Islet of Langerhans (tissue), 1 donor: ENCODE measurements around the gene CPNE5.

Experiments used
- FAIRE-seq: peaks from one replicate; lab custom pipeline; 2011; peaks lifted over from hg19 to GRCh38; lab: Jason Lieb, UNC

Gene CPNE5

DNA sequence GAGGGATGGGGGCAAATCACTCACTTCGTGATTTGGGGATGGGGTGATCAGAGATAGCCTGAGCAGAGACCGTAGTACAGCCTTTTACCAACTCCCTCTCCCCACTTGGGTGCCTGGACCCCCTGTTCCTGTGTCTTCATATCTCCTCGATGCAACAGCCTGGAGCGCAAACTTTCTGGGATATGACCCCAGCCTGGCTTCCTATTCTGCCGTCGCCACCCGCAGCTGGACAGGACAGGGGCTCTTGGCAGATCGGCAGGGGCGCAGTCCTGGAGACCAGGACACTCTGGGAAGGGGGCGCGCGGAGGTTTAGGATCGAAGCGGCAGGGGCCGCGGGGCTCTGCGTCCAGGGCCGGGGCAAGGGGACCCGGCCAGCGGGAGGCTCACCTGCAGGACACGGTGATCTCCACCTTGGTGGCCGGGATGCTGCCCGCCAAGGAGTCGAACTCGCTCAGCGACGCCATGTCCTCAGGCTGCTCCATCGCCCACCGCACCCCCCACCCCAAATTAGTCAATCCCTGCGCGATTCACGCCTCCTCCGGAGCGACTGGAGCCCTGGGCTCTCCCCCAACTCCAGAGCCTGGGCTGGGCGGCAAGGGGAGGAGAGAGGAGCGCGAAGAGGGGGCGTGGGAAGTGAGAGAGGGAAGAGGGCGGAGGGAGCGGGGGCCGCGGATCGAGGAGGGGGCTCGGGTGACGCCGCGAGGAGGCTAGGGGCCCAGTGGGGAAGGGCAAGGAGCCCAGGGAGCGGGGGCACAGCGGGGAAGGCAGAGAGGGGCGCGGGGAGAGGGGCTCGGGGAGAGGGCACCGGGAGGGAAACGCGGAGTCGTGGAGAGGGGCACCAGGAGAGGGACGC lies at the start of gene CPNE5:
Gene CPNE5 (minus strand): TSS at position 549 of the 853 bp plus-strand sequence. CDS start 67 bp downstream, at position 482.
- no peak for FAIRE-seq

GRCh38 chr6:36888115-36888643 lies 48.9 kb upstream of the CPNE5 start:
- FAIRE-seq, result no peak

DNA sequence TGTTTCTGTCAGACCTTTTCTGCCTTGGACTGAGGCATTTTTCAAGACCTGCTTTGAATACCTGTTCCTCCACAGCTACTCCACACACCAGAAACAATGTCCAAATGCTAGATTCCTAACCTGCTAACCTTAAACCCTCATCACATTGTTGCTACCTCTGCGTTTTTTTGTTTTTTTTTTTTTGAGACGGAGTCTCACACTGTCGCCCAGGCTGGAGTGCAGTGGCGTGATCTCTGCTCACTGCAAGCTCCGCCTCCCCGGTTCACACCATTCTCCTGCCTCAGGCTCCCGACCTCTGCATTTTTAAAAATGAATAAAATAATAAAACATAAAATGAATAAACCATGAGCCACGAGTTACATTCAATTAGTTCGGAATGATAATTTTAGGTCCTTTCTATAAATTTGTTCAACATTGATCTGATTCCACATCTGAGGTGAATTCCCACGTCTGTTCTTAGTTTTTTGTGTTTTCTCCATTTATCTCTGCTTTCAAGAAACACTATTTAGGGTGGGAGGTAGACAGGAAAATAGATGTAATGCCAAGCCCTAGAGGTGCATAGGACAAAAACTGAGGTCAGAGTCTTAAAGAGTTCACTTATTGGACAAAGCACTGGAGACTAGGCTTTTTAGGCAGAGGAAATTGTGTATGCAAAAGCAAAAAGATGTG lies 47.8 kb upstream of the CPNE5 start:
- no peak for FAIRE-seq

- no peak for FAIRE-seq
Measured at GRCh38 chr6:36885461-36886401, 46.5 kb upstream of the CPNE5 start, which contains the start of gene C6orf89. C6orf89 (plus strand) TSS chr6:36885952; CDS start chr6:36899445, 13,493 bp downstream.

- FAIRE-seq, result no peak
Measured at GRCh38 chr6:36884610-36885009, 45.4 kb upstream of the CPNE5 start.

GRCh38 chr6:36875250-36875633 lies 36.0 kb upstream of the CPNE5 start:
- no peak for FAIRE-seq

- peak; percentile 71 for FAIRE-seq
Measured at GRCh38 chr6:36874443-36875249, 35.4 kb upstream of the CPNE5 start, which contains the start of gene PPIL1. PPIL1 (minus strand) TSS chr6:36874803; CDS start chr6:36874772, 31 bp downstream.

DNA sequence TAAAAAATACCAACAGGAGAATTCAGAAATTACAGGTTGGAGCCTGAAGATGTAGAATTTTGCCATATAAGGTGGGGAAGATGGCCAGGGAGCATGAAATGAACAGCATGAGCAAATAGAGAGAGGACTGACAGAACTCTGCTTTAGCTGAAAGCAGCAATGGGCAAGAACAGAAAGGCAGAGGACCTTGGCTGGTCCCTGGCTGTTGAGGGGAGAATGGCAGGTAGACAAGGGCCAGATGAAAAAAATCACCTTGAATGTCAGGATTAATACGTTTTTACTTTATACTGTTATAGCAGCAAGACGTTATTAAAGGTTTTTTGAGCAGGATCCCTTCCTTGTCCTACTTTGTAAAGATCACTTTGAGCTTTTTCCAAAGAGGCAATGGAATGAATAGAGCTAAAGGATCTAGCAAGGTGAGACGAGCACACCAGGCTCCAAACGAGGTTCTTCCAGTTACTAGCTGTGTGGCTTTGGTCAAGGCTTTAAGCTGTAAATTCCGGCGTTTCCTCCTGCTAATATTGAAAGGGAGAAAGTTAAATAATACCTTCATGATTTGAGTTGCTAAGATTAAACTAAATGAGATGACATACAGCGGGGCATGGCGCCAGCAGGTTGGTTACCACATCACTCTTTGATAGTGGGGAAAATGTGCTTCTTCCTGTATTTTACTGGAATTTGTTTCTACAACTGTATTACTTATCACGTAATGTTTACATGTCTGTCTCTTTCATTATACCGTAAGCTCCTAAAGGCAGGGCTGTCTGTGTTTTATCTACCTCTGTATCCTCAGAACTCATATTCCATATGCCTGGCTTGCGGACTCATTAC lies 34.6 kb upstream of the CPNE5 start:
- peak; percentile 5 for FAIRE-seq

- FAIRE-seq, result no peak
Measured at GRCh38 chr6:36873115-36873514, 33.9 kb upstream of the CPNE5 start.

DNA sequence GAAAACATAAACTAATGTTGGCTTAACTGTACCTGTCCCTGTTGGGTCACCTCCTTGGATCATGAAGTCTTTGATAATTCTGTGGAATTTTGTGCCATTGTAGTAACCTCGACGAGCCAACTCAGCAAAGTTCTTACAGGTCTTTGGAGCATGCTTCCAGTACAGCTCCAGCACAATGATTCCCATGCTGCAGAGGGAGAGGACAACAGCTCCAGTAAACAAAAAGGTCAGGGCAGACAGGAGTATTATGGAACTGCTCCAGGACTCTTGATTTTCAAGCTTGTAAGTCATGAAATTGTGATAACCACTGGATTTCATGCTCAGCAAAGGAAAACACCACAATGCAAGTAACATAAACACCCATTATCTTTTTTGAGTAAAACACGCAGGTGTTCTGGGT lies 32.4 kb upstream of the CPNE5 start:
- FAIRE-seq, result no peak

DNA sequence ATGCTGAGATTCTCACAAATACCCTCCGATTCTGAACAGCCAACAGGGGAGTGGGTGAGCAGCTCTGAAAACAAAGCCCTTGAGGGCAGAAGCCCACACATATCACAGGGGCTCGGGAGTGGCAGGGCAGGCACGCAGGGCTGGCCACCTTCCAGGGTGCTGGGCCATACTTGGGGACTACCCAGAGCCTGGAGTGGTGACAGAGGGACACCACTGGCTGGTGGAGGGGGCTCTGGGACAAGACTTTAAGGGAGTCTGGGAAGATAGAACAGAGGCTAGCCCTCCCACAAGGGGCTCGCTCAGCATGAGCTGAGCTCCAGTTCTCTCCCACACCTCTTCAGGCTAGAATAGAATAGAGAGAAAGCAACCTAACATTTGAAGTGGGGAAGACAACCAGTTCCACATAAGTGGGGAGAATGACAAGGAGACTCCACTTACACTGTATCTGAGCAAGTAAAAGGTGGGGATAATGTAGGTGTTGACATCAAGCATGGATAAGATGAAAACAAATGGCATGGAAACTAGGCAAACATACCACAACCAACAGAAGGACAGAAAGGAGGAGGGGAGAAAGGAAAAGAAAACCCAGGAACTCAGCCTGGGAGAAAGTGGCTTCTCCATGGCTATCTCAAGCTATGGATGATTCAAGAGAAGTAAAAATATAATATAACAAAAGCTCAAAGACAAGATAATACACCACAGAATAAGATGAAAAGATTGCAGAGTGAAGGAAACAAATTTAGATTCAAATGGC lies 28.4 kb upstream of the CPNE5 start:
- FAIRE-seq, result no peak

- FAIRE-seq, result peak; percentile 95
Measured at GRCh38 chr6:36865835-36866234, 26.6 kb upstream of the CPNE5 start.

DNA sequence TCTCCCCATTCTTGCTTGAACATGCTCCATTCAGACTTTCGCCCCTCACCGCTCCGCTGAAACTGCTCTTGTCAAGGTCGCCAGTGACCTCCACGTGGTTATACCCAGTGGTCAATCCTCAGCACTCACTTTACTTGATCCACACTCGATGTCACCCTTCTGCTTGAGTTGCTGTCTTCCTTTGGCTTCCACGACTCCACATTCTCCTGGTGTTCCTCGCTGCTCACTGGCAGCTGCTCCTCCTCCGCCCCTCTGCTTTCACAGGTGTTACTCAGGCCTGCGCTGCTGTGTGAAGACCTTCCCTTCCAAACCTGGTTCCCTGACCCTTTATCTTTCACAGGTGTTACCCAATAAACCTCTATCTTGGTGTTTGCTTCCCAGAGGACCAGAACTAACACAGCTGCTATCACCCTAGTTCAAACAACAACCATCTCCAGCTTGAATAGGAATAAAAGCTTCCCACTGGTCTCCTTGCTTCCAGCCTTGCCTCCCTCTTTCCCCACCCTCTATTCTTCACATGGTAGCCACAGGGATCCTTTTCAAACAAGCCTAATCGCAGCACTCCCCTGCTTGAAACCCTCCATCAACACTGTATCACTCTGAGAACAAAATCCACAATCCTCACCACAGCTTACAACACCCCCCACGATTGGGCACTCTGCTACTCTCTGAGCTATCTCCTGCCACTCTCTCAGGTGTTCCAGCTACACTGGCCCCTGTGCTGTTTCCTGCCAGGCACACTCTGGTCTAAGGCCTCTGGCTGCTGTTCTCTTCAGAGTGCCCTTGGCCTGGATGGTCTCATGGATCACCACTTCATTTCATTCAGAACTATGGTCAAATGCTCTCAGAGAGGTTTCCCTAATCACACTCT lies 24.7 kb upstream of the CPNE5 start:
- FAIRE-seq, result no peak

DNA sequence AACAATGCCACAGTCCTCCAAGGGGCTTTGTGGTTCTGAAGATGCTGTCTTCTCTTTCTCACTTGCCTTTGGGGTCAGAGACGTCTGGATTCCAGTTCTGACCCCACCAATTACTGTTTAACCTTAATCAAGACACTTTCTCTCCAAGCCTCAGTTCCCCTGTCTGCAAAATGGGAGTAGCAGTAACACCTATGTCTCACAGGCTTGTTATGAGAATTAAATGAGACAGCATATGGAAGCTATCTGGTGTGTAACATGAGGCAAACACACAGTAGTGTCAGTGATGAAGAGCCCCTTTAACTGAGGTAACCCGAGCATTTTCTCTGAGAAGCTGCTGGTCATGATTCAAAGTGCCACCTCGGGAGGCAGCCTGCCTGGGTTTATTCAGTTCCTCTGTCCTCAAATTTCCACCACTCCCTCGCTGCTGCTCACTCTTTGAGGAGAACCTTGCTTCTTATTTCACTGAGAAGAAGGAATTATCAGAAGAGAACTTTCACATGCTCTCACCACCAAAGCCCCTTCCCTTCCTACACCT lies 23.7 kb upstream of the CPNE5 start:
- FAIRE-seq, result no peak

DNA sequence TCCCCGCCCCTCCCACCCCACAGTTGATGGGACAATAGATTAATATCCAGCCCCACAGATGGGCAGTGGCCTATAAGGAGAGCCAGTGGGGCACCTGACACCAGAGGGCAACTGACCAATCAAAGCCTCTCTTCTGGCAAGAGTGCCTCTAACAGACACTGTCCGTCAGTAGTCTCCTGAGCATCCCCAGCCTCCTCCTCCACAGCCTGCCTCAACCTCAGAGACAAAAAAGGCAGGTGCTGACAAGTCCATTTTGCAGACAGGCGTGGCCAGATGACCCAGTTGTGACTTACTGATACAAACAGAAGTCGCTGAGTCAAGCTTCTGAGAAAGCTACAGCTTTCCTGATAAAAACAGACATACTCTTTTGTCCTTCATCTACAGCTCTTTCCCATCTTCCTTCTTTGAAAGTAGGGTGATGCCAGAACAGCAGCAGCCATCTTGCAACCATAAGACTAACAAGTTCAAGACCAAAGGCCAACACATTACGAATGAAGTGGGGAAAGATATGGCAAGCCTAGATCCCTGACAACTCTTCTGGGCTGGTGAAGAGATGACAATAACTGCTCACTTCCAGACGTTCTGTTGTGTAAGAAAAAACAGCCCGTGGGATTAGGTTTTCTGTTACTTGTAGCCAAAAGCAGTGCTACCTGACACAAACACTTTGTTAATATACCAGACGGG lies 23.1 kb upstream of the CPNE5 start:
- no peak for FAIRE-seq

DNA sequence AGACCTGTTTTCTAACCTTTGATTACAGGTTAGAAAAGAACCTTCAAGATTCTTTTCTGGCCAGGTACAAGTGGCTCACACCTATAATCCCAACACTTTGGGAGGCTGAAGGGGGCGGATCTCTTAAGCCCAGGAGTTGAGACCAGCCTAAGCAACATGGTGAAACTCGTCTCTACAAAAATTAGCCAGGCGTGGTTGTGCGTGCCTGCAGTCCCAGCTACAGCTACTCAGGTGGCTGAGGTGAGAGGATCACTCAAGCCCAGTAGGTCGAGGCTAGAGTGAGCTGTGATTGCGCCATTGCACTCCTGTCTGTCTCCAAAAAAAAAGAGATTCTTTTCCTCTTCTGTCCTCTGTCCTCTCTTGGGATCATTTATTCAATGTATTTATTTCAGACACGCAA lies 20.9 kb upstream of the CPNE5 start:
- FAIRE-seq, result no peak

GRCh38 chr6:36858407-36858981 lies 19.2 kb upstream of the CPNE5 start:
- FAIRE-seq, result no peak
